Activated CD8-positive, alpha-beta memory T cell treated with anti-CD3 and anti-CD28 coated beads, Interleukin-2, amount 50 U/mL, for 24 hours (primary cell): ENCODE data around the gene NOX5.

Experiments used
- DNase-seq: peaks from one replicate; pipeline ENCODE4 v3.0.0-alpha.2; 2020; ENCODE audit errors: extremely low read depth

The NOX5 gene

GRCh38 chr15:68990992-68991500 lies 23.4 kb upstream of the NOX5 start:
- DNase-seq = no peak

GRCh38 chr15:68991723-68992122 lies 22.8 kb upstream of the NOX5 start:
- DNase-seq = no peak

- no peak for DNase-seq
Observed at GRCh38 chr15:68992696-68993095, 21.8 kb upstream of the NOX5 start.

- DNase-seq = no peak
Observed at GRCh38 chr15:68993276-68993675, 21.2 kb upstream of the NOX5 start.

- no peak for DNase-seq
Observed at GRCh38 chr15:68994149-68994548, 20.3 kb upstream of the NOX5 start.

GRCh38 chr15:68994981-68995761 lies 19.3 kb upstream of the NOX5 start:
- no peak for DNase-seq

- DNase-seq = no peak
Observed at GRCh38 chr15:68997050-68997449, 17.4 kb upstream of the NOX5 start.

GRCh38 chr15:68997930-68998777 lies 16.3 kb upstream of the NOX5 start:
- DNase-seq = no peak

- no peak for DNase-seq
Observed at GRCh38 chr15:68999091-68999490, 15.4 kb upstream of the NOX5 start.

- no peak for DNase-seq
Observed at GRCh38 chr15:69000091-69000490, 14.4 kb upstream of the NOX5 start.

GRCh38 chr15:69000725-69001503 lies 13.6 kb upstream of the NOX5 start:
- no peak for DNase-seq

- DNase-seq = no peak
Observed at GRCh38 chr15:69002783-69003182, 11.7 kb upstream of the NOX5 start.

GRCh38 chr15:69004011-69004410 lies 10.5 kb upstream of the NOX5 start:
- DNase-seq = no peak

- DNase-seq = no peak
Observed at GRCh38 chr15:69008056-69008455, 6.4 kb upstream of the NOX5 start.

- DNase-seq = no peak
Observed at GRCh38 chr15:69009341-69009740, 5.2 kb upstream of the NOX5 start.

- DNase-seq = no peak
Observed at GRCh38 chr15:69011641-69012040, 2.9 kb upstream of the NOX5 start.

- DNase-seq = no peak
Observed at GRCh38 chr15:69012761-69013364, 1.6 kb upstream of the NOX5 start.

- no peak for DNase-seq
Observed at GRCh38 chr15:69013726-69014406, 629 bp upstream of the NOX5 start.

GRCh38 chr15:69015591-69015990 lies 1.1 kb downstream of the NOX5 start:
- no peak for DNase-seq

GRCh38 chr15:69016021-69016595 lies 1.6 kb downstream of the NOX5 start:
- DNase-seq = no peak

- no peak for DNase-seq
Observed at GRCh38 chr15:69017978-69018377, 3.5 kb downstream of the NOX5 start.
